ENCODE data around the gene HK1. TPM values are rescaled to one million over a fixed set of nuclear protein-coding genes. Genes with fewer than 3 reads are reported as not detected.
"Not testable (repeated sequence)": the region's sequence is repeated elsewhere in the genome, so short reads cannot be mapped to it uniquely, and the experiment has no call there.

Gene HK1
- total RNA-seq, 3 donors from 2014 or later = 51.2 to 63.4 (median 57.4) TPM

- Histone ChIP-seq H3K4me1 (no peaks in the 10 kb centered on the region), H3K9me3 (no peaks in the 10 kb centered on the region), H3K27ac (no peak overlapping the region), H3K4me3 (no peak overlapping the region), H3K27me3 (no peaks in the 10 kb centered on the region), H3K36me3 (no peaks in the 10 kb centered on the region)
- no peak for DNase-seq (ENCODE audit: low spot score in 2 of 2)
- TF ChIP-seq POLR2AphosphoS5 (IDR thresholded peaks at IDR 0.05) = no peak
- no peak for TF ChIP-seq POLR2A (IDR thresholded peaks at IDR 0.05)
- TF ChIP-seq CTCF (IDR thresholded peaks at IDR 0.05) = no peak
- intact Hi-C loops (cut with DNase I; ENCODE audit: low total_unique reads) = no loop called here
These were observed 25.3 kb downstream of the HK1 start for GRCh38 chr10:69303632-69304051.

GRCh38 chr10:69306421-69306820 is 28.1 kb downstream of the HK1 start:
- H3K9me3 ChIP-seq = no peaks in the 10 kb centered on the region
- no peaks in the 10 kb centered on the region for H3K4me1 ChIP-seq
- no peaks in the 10 kb centered on the region for H3K36me3 ChIP-seq
- TF ChIP-seq CTCF (IDR thresholded peaks at IDR 0.05) (no peak), POLR2A (IDR thresholded peaks at IDR 0.05) (no peak), POLR2AphosphoS5 (IDR thresholded peaks at IDR 0.05) (no peak)
- H3K27ac ChIP-seq = no peak overlapping the region
- no peaks in the 10 kb centered on the region for H3K27me3 ChIP-seq
- no peak overlapping the region for H3K4me3 ChIP-seq
- no peak for DNase-seq (ENCODE audit: low spot score in 2 of 2)
- intact Hi-C loops (cut with DNase I; ENCODE audit: low total_unique reads) = no loop called here

GRCh38 chr10:69307434-69307833 is 29.1 kb downstream of the HK1 start:
- Histone ChIP-seq H3K27me3 (no peaks in the 10 kb centered on the region), H3K9me3 (no peaks in the 10 kb centered on the region), H3K4me3 (no peak overlapping the region), H3K27ac (no peak overlapping the region), H3K4me1 (no peaks in the 10 kb centered on the region), H3K36me3 (no peaks in the 10 kb centered on the region)
- no peak for DNase-seq (ENCODE audit: low spot score in 2 of 2)
- no peak for TF ChIP-seq POLR2A (IDR thresholded peaks at IDR 0.05)
- no peak for TF ChIP-seq CTCF (IDR thresholded peaks at IDR 0.05)
- TF ChIP-seq POLR2AphosphoS5 (IDR thresholded peaks at IDR 0.05) = no peak
- intact Hi-C loops (cut with DNase I; ENCODE audit: low total_unique reads) = no loop called here

GRCh38 chr10:69308304-69308703 is 30.0 kb downstream of the HK1 start:
- H3K36me3 ChIP-seq; H3K27ac ChIP-seq; H3K4me1 ChIP-seq; H3K4me3 ChIP-seq; DNase-seq (ENCODE audit: low spot score in 2 of 2); H3K9me3 ChIP-seq; H3K27me3 ChIP-seq; intact Hi-C loops (cut with DNase I; ENCODE audit: low total_unique reads): not testable (repeated sequence)

- no peaks in the 10 kb centered on the region for H3K9me3 ChIP-seq
- no peaks in the 10 kb centered on the region for H3K27me3 ChIP-seq
- no peak overlapping the region for H3K4me3 ChIP-seq
- intact Hi-C loops (cut with DNase I; ENCODE audit: low total_unique reads) = no loop called here
- no peaks in the 10 kb centered on the region for H3K36me3 ChIP-seq
- no peak overlapping the region for H3K27ac ChIP-seq
- TF ChIP-seq CTCF (IDR thresholded peaks at IDR 0.05) (no peak), POLR2A (IDR thresholded peaks at IDR 0.05) (no peak), POLR2AphosphoS5 (IDR thresholded peaks at IDR 0.05) (no peak)
- H3K4me1 ChIP-seq = no peaks in the 10 kb centered on the region
- no peak for DNase-seq (ENCODE audit: low spot score in 2 of 2)
These were observed 33.0 kb downstream of the HK1 start for GRCh38 chr10:69311309-69311708.

- no peak for TF ChIP-seq CTCF (IDR thresholded peaks at IDR 0.05)
- no peak for TF ChIP-seq POLR2A (IDR thresholded peaks at IDR 0.05)
- no peak for TF ChIP-seq POLR2AphosphoS5 (IDR thresholded peaks at IDR 0.05)
- intact Hi-C loops (cut with DNase I; ENCODE audit: low total_unique reads) = no loop called here
These were observed 34.2 kb downstream of the HK1 start for GRCh38 chr10:69312528-69312927.

More at GRCh38 chr10:69312528-69312927, 34.2 kb downstream of the HK1 start:
- H3K4me3 ChIP-seq = no peak overlapping the region
- no peaks in the 10 kb centered on the region for H3K27me3 ChIP-seq
- no peaks in the 10 kb centered on the region for H3K36me3 ChIP-seq
- H3K4me1 ChIP-seq = no peaks in the 10 kb centered on the region
- DNase-seq (ENCODE audit: low spot score in 2 of 2) = no peak
- H3K9me3 ChIP-seq = no peaks in the 10 kb centered on the region
- no peak overlapping the region for H3K27ac ChIP-seq

Measured in breast epithelium (tissue), 4 donors.